ENCODE data around the gene NRG3.
"Not testable (repeated sequence)": the region's sequence is repeated elsewhere in the genome, so short reads cannot be mapped to it uniquely, and the experiment has no call there.

The NRG3 gene

GRCh38 chr10:82943142-82943541, 1068.1 kb downstream of the NRG3 start:
- no peak for DNase-seq

GRCh38 chr10:82949816-82950575, 1075.0 kb downstream of the NRG3 start:
- no peak for DNase-seq

- DNase-seq: no peak
Observed at GRCh38 chr10:82953331-82953730, 1078.3 kb downstream of the NRG3 start.

- DNase-seq: no peak
Observed at GRCh38 chr10:82953909-82954308, 1078.9 kb downstream of the NRG3 start.

- not testable (repeated sequence) for DNase-seq
Observed at GRCh38 chr10:82960421-82961060, 1085.5 kb downstream of the NRG3 start.

- DNase-seq: no peak
Observed at GRCh38 chr10:82961864-82962263, 1086.9 kb downstream of the NRG3 start.

- DNase-seq: no peak
Observed at GRCh38 chr10:82966130-82966529, 1091.1 kb downstream of the NRG3 start.

- DNase-seq: no peak
Observed at GRCh38 chr10:82968533-82968932, 1093.5 kb downstream of the NRG3 start.

GRCh38 chr10:82969405-82969804, 1094.4 kb downstream of the NRG3 start:
- DNase-seq: no peak

- no peak for DNase-seq
Observed at GRCh38 chr10:82980321-82980720, 1105.3 kb downstream of the NRG3 start.

GRCh38 chr10:82981137-82981723, 1106.2 kb downstream of the NRG3 start:
- no peak for DNase-seq

- DNase-seq: no peak
Observed at GRCh38 chr10:82982110-82982608, 1107.2 kb downstream of the NRG3 start.

GRCh38 chr10:82986216-82986615, 1111.2 kb downstream of the NRG3 start:
- no peak for DNase-seq

- DNase-seq: not testable (repeated sequence)
Observed at GRCh38 chr10:83006479-83006878, 1131.5 kb downstream of the NRG3 start.

GRCh38 chr10:83007510-83007909, 1132.5 kb downstream of the NRG3 start:
- no peak for DNase-seq

GRCh38 chr10:83012866-83013265, 1137.9 kb downstream of the NRG3 start:
- no peak for DNase-seq

- no peak for DNase-seq
Observed at GRCh38 chr10:83017076-83017867, 1142.3 kb downstream of the NRG3 start.

GRCh38 chr10:83023662-83024061, 1148.7 kb downstream of the NRG3 start:
- DNase-seq: no peak

All from CD4-positive, alpha-beta T cell treated with Interleukin-17A for 4 hours (primary cell).